ENCODE data around the gene POLR2A.

- TF ChIP-seq CTCF (IDR thresholded peaks at IDR 0.05) (no peak), POLR2A (IDR thresholded peaks at IDR 0.05) (no peak)
Observed at GRCh38 chr17:7490144-7490543, 6.0 kb downstream of the POLR2A start.

Measured in Peyer's patch (tissue), 4 donors.